Neutrophil (primary cell): ENCODE data around the gene GMDS.

ENCODE experiments used
- H3K27ac ChIP-seq: fragments of 200-600 bp; sonication (generic); 2 replicates; pipeline ENCODE4 v1.5.1; 2016; ENCODE audit warnings: mild to moderate bottlenecking, moderate library complexity
- H3K27me3 ChIP-seq: fragments of 200-600 bp; sonication (generic); 2 replicates; pipeline ENCODE4 v1.6.0; 2016; ENCODE audit warnings: mild to moderate bottlenecking
- H3K36me3 ChIP-seq: fragments of 200-600 bp; sonication (generic); 2 replicates; pipeline ENCODE4 v1.5.1; 2017
- H3K4me1 ChIP-seq, 2 experiments: fragments of 200-600 bp in 1 of 2; sonication (generic) in 1 of 2; 1 replicate in 1 of 2; 2 replicates in 1 of 2; pipeline versions ENCODE4 v1.5.1 to v1.6.1; 2013 to 2016; ENCODE audit warnings: low read depth in 1 of 2, low read length in 1 of 2, mild to moderate bottlenecking in 1 of 2, moderate library complexity in 1 of 2; ENCODE audit not compliant: control insufficient read depth in 1 of 2, insufficient read depth in 1 of 2
- H3K4me3 ChIP-seq, 2 experiments: fragments of 200-600 bp in 1 of 2; sonication (generic) in 1 of 2; 1 replicate in 1 of 2; 2 replicates in 1 of 2; pipeline ENCODE4 v1.5.1; 2013 to 2016; ENCODE audit warnings: low read depth in 1 of 2, low read length in 1 of 2, mild to moderate bottlenecking in 1 of 2, moderate library complexity in 1 of 2
- H3K9me3 ChIP-seq: fragments of 200-600 bp; sonication (generic); 2 replicates; pipeline ENCODE4 v1.5.1; 2016
- CTCF ChIP-seq: fragments of 200-600 bp; sonication (generic); IDR thresholded peaks from 2 replicates; pipeline ENCODE4 v1.5.1; 2016; ENCODE audit warnings: antibody characterized with exemption

The GMDS gene

GRCh38 chr6:1787894-1788293 lies 457.5 kb downstream of the GMDS start:
- no peak for TF ChIP-seq CTCF
- Histone ChIP-seq H3K36me3 (no peaks in the 10 kb centered on the region), H3K4me3 (no peak overlapping the region), H3K4me1 (no peaks in the 10 kb centered on the region), H3K9me3 (no peaks in the 10 kb centered on the region), H3K27me3 (no peaks in the 10 kb centered on the region), H3K27ac (no peak overlapping the region)

GRCh38 chr6:1786455-1787453 lies 458.7 kb downstream of the GMDS start:
- H3K4me3 ChIP-seq: no peak overlapping the region
- H3K4me1 ChIP-seq: no peaks in the 10 kb centered on the region
- no peak overlapping the region for H3K27ac ChIP-seq
- H3K9me3 ChIP-seq: no peaks in the 10 kb centered on the region
- no peak for TF ChIP-seq CTCF
- H3K27me3 ChIP-seq: no peaks in the 10 kb centered on the region
- no peaks in the 10 kb centered on the region for H3K36me3 ChIP-seq

GRCh38 chr6:1784422-1784884 lies 461.0 kb downstream of the GMDS start:
- Histone ChIP-seq H3K27me3 (no peaks in the 10 kb centered on the region), H3K27ac (no peak overlapping the region), H3K4me1 (no peaks in the 10 kb centered on the region), H3K4me3 (no peak overlapping the region), H3K9me3 (no peaks in the 10 kb centered on the region), H3K36me3 (no peaks in the 10 kb centered on the region)
- no peak for TF ChIP-seq CTCF

- H3K4me1 ChIP-seq: no peaks in the 10 kb centered on the region
- H3K27me3 ChIP-seq: no peaks in the 10 kb centered on the region
- no peak overlapping the region for H3K27ac ChIP-seq
- no peak for TF ChIP-seq CTCF
- no peak overlapping the region for H3K4me3 ChIP-seq
- H3K36me3 ChIP-seq: no peaks in the 10 kb centered on the region
- no peaks in the 10 kb centered on the region for H3K9me3 ChIP-seq
These were observed 463.6 kb downstream of the GMDS start for GRCh38 chr6:1781817-1782184.

- Histone ChIP-seq H3K27me3 (no peaks in the 10 kb centered on the region), H3K4me1 (no peaks in the 10 kb centered on the region), H3K9me3 (no peaks in the 10 kb centered on the region), H3K27ac (no peak overlapping the region), H3K36me3 (no peaks in the 10 kb centered on the region), H3K4me3 (no peak overlapping the region)
- TF ChIP-seq CTCF: no peak
These were observed 464.1 kb downstream of the GMDS start for GRCh38 chr6:1781152-1781816.
